Measurements from ENCODE around the gene KCNIP4.
"Not testable (repeated sequence)": the region's sequence is repeated elsewhere in the genome, so short reads cannot be mapped to it uniquely, and the experiment has no call there.

The KCNIP4 gene

DNA sequence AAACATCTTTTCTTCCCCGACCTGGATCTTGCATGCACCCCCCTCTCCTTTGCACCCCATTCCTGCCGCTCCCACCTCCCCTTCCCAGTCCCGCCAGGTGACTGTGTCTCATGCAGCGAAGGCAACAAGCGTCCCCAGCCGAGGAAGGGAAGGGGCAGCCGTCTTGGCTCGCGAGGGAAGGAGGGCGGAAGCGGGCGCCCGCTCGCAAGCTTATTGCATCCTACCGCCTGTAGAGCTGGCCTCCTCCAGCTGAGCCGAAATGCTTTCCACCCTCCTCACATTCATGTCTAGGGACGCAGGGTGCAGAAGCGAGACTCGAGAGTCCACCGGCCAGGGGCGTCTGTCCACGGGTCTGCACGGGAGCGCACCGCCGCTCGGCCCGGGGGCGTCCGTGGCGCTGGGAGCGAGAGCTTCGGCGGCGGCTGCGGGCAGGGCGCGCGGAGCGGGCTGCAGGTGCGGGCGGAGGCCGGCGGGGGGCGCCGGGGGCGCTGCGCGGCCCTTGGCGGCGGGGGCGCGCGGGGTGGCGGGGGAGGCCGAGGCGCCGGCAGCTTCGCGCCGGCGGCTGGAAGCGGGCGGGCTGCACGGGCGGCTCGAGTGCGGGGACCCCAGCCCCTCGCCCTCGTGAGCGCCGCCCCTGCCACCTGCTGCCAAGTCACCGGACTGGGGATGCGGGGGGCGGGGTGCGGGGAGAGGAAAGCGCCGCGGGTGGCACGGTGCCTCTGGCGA, at the start of gene KCNIP4:
TSS of gene KCNIP4 (minus strand) at position 426 of the 726 bp plus-strand sequence.
- DNase-seq (ENCODE audit: low read depth in 2 of 2), result no peak

DNA sequence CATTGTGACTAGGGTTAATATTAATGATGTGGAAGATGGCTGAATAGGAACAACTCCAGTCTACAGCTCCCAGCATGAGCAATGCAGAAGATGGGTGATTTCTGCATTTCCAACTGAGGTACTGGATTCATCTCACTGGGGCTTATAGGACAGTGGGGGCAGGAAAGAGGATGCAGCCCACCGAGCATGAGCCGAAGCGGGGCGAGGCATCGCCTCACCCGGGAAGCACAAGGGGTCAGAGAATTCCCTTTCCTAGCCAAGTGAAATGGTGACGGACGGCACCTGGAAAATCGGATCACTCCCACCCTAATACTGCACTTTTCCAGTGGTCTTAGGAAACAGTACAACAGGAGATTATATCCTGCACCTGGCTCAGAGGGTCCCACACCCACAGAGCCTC, 48.0 kb upstream of the KCNIP4 start:
- DNase-seq (ENCODE audit: low read depth in 2 of 2), result not testable (repeated sequence)

DNA sequence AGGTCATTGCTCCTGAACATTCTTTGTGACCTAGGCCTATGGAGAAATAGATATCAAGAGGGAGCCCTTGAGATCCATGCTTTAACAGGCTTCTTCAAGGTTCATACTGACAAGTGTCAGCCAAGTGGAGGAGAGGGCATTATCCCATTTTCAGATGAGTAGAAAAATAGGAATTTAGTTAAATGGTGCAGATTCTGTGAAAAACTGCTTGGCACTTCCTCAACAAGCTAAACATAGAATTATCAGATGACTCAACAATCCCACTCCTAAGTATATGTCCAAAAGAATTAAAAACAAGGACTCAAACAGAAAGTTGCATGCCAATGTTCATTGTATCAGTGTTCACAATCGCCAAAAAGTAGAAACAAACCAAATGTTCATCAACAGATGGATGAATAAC, 43.8 kb upstream of the KCNIP4 start:
- no peak for DNase-seq (ENCODE audit: low read depth in 2 of 2)

DNA sequence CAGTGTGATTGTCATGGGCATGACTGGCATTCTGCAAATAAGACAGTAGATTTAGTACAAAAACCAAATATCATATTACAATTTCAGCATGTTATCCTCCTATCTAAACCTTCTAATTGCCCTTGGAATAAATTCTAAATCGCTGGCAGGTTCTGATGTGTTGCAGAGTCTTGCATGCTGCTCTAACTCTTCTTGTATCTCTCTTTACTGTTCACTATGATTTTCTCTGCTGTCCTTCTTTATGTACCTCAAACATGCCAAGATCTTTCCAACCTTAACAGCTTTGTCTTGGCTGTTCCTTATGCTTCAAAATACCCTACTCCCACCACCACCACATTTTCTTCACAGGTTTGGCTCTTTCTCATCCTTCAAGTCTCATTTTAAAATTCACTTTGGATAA, 43.0 kb upstream of the KCNIP4 start:
- no peak for DNase-seq (ENCODE audit: low read depth in 2 of 2)

DNA sequence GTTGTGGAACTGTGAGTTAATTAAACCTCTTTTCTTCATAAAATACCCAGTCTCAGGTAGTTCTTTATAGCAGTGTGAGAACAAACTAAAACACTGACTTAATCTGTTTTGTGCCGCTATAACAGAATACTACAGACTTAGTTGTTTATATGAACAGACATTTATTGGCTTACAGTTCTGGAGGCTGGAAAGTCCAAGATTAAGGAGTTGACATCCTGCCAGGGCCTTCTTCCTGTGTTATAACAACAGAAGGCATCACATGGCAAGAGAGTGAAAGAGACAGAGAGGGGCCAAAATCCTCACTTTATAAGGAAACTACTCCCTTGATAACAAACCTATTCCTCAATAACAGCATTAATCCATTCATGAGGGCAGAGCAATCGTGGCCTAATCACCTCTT, 42.5 kb upstream of the KCNIP4 start:
- DNase-seq (ENCODE audit: low read depth in 2 of 2), result no peak

DNA sequence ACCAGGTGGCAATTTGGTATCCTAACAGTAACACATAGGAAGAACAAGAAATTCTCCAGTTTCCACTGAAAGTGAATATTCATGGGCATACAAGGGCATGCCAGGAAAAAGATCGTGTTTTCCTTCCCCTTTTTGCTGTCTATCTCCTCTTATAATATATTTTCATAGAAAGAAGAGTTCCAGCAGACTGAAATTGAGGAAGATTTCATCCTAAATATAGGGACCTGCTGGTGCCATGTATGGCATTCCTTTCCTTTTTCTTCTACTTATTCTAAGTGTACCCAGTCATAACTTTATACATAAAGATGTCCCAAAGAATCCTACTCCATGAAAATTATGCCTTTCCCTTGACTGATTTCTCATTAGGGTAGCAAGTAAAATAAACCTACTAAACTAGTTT, 40.8 kb upstream of the KCNIP4 start:
- DNase-seq (ENCODE audit: low read depth in 2 of 2), result no peak

DNA sequence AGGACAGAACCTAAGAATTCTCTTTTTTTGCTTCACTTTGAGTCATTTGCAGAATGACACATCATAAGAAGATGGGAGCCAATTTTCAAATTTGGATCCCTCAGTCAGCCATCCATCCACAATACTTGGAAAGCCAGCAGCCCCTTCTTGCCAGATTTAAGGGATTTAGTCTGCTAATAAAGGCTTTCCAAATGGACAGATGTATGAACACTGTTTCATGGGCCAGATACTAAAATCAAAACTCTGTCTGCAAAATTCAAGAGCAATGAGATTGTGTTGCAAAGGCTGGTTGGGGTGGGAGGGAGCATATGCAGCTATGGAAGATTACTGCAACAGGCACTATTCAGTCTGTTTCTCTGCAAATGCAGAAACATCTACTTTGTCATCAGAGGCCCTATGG, 37.7 kb upstream of the KCNIP4 start:
- no peak for DNase-seq (ENCODE audit: low read depth in 2 of 2)

DNA sequence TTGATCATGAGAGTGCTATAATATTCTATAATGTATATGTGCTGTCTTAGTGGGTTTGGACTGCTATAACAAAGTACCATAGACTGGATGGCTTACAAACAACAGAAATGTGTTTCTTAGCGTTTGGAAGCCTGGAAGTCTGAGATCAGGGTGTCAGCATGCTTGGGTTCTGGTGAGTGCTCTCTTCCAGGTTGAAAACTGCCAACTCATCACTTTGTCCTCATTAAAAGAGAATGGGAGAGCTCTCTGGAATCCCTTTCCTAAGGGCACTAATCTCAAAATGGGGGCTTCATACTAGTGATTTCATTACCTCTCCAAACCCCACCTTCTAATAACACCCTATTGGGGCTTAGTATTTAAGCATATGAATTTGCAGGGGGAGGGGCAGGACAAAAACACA, 33.5 kb upstream of the KCNIP4 start:
- DNase-seq (ENCODE audit: low read depth in 2 of 2), result no peak

DNA sequence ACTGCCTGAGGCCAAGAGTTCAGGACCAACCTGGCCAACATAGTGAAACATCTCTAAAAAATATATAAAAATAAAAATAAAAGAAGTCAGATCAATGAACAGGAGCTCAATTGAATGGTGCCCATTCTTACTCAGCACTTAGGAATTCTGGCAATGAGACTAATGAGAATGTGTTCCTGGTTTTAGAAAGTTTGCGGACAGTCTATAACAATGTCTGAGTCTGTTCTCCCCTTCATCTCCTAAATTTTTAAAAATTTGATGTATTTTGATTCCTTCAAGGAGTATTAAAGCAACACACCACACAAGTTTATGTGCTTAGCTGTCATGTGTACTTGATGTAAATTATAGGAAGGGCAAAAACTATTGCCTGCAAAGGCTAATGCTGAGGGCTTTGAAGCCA, 30.6 kb upstream of the KCNIP4 start:
- DNase-seq (ENCODE audit: low read depth in 2 of 2), result no peak

DNA sequence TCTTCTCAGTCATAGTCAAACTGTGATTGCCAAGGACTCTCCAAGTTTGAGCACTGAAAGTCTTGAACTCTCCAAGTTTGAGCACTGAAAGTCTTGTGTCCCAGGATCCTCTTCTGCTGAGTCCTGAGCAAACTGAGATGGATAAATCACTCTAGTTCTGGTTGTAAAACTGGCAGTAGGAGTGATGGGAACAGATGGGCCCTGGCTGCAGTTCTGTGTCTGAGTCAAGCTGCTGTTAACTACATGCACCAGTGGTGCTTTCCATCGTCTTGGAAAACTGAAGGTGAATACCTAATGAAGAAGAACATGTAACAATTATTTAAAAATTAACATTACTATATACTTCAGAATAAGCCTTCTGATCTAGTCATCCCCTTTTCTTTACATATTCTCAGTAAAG, 27.6 kb upstream of the KCNIP4 start:
- DNase-seq (ENCODE audit: low read depth in 2 of 2), result no peak

DNA sequence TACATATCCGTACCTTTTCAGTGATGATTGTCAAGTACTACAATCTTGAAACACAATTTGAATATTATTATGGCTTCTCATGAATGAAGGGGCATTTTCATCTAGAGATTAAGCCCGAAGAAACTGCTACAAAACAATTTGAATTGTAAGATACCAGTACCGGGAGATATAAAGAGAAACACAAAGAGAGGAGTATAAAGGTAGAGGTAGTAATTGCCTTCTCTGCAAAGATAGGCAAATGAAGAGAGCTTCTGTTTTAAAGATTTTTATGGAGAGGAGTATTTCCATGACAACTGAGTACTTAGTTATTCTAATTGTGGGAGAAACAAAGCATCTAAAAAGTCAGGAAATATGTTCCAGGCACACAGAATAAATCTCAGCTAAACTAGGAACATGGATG, 25.3 kb upstream of the KCNIP4 start:
- DNase-seq (ENCODE audit: low read depth in 2 of 2), result no peak

DNA sequence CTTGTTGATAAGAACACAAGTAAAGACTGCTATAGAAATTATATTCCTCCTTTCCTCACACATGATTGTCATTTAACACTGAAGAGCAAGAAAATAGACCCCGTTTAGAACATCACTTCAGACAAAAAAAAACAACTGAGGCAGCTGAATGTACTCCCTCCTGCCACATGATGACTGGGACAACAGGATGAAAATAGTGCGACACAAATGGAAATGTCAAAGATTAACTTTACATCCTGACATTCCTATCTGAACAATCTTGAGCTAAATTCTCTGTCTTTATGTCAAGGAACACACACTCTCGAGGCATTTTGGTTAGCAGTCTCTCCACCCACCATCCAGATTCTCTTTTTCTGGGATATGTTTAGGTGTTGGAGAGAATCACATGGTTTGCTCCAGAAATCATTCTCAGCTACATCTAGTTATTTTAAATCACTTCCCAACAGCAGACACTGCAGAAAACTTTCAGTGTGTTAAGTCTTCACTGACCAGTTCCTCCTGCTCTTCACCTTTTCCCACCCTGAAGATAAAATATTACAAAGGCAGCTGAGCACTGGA, 16.3 kb upstream of the KCNIP4 start:
- no peak for DNase-seq (ENCODE audit: low read depth in 2 of 2)

DNA sequence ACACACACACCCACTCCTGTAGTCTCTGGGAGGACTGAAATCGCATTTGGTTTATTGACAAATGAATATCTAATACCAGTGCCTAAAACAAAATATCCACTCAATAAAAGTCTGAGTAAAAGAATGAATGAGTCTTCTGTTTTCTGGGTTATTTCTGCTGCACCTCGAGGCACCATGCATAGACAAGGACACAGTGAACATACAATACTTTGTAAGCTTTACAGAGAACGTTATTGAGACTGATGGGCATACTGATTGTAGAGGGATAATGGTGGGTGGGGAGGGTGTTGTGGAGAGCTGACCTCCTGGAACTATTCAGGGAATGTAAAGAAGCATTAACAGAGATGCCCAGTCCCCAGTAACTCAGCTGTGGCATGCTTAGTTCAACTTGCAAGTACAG, 14.1 kb upstream of the KCNIP4 start:
- DNase-seq (ENCODE audit: low read depth in 2 of 2), result no peak

DNA sequence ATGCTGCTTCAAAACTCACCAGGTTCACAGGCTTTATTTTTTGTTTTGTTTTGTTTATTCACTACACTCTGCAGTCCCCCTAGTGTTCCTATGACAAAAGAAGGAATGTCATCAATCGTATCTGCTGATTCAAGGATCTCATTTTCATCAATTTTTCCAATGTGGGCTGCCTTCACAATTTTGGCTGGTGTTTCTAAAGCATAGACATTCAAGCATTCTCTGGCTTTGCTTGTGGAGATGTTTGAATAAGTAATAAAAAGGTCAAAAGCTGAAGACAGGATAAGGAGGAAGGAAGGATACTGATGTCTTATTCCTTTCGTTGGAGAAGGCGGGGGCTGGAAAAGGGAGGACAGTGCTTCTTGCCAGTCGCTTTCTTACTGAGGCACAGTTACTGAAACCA, 12.2 kb upstream of the KCNIP4 start:
- no peak for DNase-seq (ENCODE audit: low read depth in 2 of 2)

DNA sequence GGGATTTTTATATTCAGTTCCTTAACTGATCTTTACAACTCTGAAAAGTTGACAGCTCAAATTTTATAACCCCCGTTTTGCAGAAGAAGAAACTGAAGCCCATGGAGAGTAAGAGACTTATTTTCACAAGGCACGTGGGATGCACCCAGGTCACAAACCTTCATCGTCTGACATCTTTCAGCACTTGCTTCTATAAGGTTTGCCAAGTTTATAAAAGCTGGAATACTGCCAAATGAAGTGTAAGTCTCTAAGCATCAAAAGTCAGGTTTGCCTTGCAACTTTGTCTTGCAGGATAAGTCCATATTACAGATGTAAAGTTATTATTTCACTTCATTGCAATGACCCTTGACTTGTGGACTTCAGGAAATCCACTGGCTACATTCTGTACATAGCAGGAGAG, 6.3 kb upstream of the KCNIP4 start:
- DNase-seq (ENCODE audit: low read depth in 2 of 2), result no peak

DNA sequence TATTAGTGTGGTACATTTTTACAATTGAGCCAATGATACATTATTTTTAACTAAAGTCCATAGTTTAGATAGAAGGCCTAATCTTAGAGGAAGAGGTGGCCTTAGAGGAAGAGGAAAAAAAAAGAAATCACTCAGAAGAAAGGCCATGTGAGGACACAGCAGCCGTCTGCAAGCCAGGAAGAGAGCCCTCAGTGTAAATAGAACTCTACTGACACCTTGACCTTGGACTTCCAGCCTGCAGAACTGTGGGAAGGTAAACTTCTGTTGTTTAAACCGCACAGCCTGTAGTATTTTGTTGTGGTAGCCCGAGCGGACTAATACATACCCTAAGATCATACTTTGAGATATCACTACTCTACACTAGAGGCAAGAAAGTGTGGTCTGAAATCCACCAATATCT, 5.1 kb upstream of the KCNIP4 start:
- no peak for DNase-seq (ENCODE audit: low read depth in 2 of 2)

DNA sequence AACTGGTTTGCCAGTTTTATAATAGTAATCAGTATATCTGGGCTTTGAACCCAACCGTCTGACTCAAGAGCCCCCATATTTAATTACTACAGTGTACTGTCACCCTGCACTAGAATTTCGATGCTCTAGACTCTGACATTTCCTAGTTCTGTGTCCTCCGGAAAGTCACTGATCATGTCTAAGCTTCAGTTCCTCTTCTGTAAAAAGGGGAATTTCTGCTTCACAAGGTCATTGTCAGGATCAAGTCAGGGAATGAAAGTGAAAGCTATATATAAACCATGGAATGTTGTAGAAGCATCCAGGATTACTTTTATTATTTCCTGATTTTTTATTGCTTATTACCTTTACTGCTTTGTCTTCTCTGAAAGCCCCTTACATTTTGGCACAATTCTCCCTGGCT, 4.0 kb upstream of the KCNIP4 start:
- no peak for DNase-seq (ENCODE audit: low read depth in 2 of 2)

DNA sequence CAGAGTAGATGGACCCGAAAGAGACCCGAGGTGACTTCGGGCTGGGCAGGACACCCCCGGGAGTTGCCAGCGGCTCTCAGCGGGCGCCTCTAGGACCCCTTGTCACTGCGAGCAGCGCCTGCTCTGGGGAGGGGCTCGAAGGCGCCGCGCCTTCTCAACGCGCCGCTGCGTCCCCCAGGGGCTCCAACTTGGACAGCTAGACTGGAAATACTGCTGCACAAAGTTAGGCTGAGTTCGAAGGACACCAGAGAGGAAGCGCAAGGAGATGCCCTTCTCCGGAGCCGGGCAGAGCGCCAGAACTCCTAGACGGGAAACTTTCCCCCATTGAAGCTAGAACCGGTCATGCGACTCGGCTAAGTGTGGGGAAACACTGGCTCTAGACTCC, 493 bp upstream of the KCNIP4 start:
- no peak for DNase-seq (ENCODE audit: low read depth in 2 of 2)

DNA sequence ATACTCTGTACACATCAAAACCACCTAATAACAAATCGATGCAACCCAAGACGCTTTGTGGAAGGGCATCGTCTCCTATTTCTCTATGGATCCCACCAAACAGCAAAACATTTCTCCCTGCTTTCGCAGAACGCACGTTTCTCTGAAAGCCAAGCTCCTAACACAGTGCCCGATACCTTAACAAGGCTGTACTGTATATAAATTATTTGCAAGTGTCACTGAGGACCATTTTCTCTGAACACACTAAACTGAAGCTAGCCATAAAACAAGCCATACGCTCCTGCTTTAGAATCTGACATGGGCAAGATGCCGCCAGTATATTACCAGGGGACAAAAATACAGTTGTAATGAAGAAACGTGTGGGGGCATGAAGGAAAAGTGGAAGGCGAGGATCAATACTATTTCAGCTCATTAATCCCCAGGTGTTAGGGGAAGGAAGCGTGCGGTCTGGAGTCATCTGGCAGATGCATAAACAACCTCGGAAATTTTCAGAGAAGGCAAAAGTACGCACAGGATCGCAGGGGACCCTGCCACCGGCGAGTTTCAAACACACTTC, 703 bp downstream of the KCNIP4 start:
- no peak for DNase-seq (ENCODE audit: low read depth in 2 of 2)

DNA sequence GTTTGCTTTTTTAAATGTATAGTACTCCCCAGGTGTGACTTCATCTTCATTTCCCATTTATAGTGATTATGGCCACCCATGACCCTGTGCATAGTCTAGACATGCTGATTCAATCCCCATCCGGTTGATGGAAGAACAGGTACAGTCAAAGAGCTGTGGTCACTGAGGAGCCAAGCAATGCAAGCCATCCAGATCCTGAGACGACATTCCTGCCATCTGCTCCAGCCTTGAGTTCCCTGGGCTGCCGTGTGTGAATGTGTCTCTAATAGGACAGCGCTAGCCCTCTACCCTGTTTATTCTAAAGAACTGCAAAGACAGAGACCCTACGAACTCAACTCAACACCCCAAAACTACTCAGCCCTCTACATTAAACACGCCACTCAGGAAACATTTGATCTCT, 1.7 kb downstream of the KCNIP4 start:
- DNase-seq (ENCODE audit: low read depth in 2 of 2), result no peak

DNA sequence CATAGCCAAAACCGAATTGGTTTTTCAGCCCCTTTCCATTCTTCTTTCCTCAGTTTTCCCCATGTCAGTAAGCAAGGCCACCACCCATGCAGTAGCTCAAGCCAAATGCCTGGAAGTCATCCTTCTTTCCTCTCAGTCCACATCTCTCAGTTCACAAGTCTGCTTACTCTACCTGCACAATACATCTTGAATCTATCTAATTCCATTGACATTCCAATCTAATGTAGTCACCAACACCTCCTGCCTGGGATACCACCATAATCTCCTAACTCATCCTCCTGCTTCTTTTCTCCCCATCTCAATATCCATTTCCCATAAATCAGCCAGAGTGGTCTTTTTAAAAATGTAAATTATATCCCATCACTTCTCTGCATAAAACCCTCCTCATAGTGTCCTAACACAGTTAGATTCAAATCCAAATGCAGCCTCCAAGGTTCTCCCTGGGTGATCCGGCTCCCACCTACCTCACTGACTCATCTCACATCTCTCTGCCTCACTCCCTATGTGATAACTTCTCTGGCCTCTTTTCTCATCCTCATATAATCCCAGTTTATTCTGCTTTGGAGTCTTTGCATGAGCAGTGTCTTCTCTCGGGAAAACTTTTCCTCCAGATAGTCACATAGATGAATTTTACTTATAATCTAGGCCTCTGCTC, 26.9 kb downstream of the KCNIP4 start:
- DNase-seq (ENCODE audit: low read depth in 2 of 2), result no peak

DNA sequence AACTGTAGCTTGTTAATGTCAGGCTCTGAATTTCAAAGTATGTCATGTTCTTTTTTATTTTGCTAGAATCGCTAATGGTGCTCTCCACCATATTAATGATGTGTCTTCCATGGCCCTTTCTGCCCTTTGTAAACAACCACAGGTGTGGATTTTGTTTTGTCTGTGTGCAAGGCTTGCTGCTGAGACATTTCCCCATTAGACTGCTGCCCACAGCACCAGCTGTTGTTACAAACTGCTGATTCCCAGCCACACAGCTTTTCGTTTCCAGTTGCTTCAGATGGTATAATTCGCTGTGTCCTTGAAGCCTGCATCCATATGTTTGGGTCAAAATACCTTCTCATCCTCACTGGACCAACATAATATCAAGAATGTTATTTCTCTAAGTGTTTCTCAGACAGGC, 32.8 kb downstream of the KCNIP4 start:
- no peak for DNase-seq (ENCODE audit: low read depth in 2 of 2)

DNA sequence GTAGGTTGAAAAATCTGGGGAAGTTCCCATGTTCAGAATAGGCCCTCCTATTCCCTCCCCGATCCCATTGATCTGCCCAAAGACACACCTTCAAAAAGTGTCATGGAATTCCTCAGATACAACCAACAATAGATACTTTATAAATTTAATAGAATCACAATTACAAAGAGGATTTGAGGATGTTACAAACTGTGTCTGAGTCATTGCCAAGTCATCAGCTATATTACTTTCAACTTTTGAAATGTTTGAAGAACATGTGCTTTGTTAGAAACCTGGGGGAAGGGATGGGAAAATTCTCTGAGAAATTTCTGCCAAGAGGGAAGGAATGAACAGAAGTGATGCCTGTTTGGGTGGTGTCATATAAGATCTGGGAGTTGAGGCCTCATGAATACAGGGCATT, 46.7 kb downstream of the KCNIP4 start:
- DNase-seq (ENCODE audit: low read depth in 2 of 2), result no peak

All from stimulated activated CD8-positive, alpha-beta memory T cell treated with anti-CD3 and anti-CD28 coated beads, Interleukin-7, amount 100 ng/mL, for 1 hour (primary cell).